Stomach (tissue), 9 donors: ENCODE results near the gene CAPN7. TPM values are rescaled to one million over a fixed set of nuclear protein-coding genes. Genes with fewer than 3 reads are reported as not detected.

Experiments
- DNase-seq, 2 donors: peaks; one replicate each; pipeline versions ENCODE4 v3.0.0 to v3.0.0-alpha.2; 2013 to 2019
- H3K27ac ChIP-seq, 5 donors: fragments of 200-600 bp in 4 of 5; sonication (generic) in 4 of 5; one replicate each; pipeline ENCODE4 v1.5.1; 2013 to 2019; ENCODE audit warnings: mild to moderate bottlenecking in 1 of 5, moderate library complexity in 1 of 5
- H3K27me3 ChIP-seq, 3 donors: fragments of 200-600 bp; sonication (generic); one replicate each; pipeline ENCODE4 v1.5.1; 2017 to 2019; ENCODE audit warnings: mixed run types in 1 of 3
- H3K36me3 ChIP-seq, 4 donors: fragments of 200-600 bp; sonication (generic); 1 replicate in 3 of 4; 2 replicates in 1 of 4; pipeline ENCODE4 v1.5.1; 2016 to 2019
- H3K4me1 ChIP-seq, 4 donors: fragments of 200-600 bp; sonication (generic); one replicate each; pipeline ENCODE4 v1.5.1; 2016 to 2019
- H3K4me3 ChIP-seq, 4 donors: fragments of 200-600 bp; sonication (generic) in 3 of 4; one replicate each; pipeline ENCODE4 v1.5.1; 2016 to 2019; ENCODE audit warnings: mild to moderate bottlenecking in 1 of 4
- H3K9me3 ChIP-seq, 4 donors: fragments of 200-600 bp; sonication (generic); one replicate each; pipeline ENCODE4 v1.5.1; 2016 to 2019
- CTCF ChIP-seq, 7 experiments: fragments of 450-650 bp in 4 of 7; fragments of 200-600 bp in 3 of 7; sonication (generic) in 3 of 7; IDR thresholded peaks; one replicate each; pipeline ENCODE4 v1.5.1; 2016 to 2019; ENCODE audit warnings: antibody characterized with exemption in 7 of 7, control low read depth in 2 of 7, mild to moderate bottlenecking in 1 of 7
- EP300 ChIP-seq: sonication (generic); formaldehyde crosslinking; IDR thresholded peaks from one replicate; pipeline ENCODE4 v1.6.1; 2017; ENCODE audit warnings: antibody characterized with exemption
- POLR2A ChIP-seq, 4 donors: fragments of 450-650 bp; IDR thresholded peaks; one replicate each; pipeline ENCODE4 v1.6.1; 2016; ENCODE audit warnings: antibody characterized with exemption in 4 of 4, control low read depth in 2 of 4, mild to moderate bottlenecking in 1 of 4, moderate library complexity in 1 of 4
- POLR2AphosphoS5 ChIP-seq, 3 donors: sonication (generic); formaldehyde crosslinking; IDR thresholded peaks; one replicate each; pipeline ENCODE4 v1.6.1; 2016; ENCODE audit warnings: antibody characterized with exemption in 3 of 3
- WGBS, 5 donors: extraction: QIAGEN DNeasy Blood & Tissue Kit in 3 of 5; methylation state at CpG; one replicate each; pipeline versions ENCODE4 v1.1.5 to v1.1.7; 2013 to 2018; 5-methylcytosine and 5-hydroxymethylcytosine counted together
- intact Hi-C: fragments of 100-400 bp; cut with DNase I; formaldehyde crosslinking; loops from one replicate; pipeline ENCODE4 v1.15.1; 2023; ENCODE audit warnings: low total_unique reads
- polyA plus RNA-seq, 3 donors: library from polyadenylated mRNA; stranded (reverse); fragments of 200-250 nt; gene quantifications; one replicate each; pipeline ENCODE4 v1.2.3, GENCODE V29; 2013
- total RNA-seq, 5 donors: library from RNA; depleted of rRNA; stranded (reverse); fragments of >200 nt; gene quantifications; one replicate each; pipeline versions ENCODE4 v1.1.0 to v1.2.3, GENCODE V29; 2014 to 2016
- donor health status: healthy with polysubstance abuse.
- donor health status: Bipolar disorder and iron deficiency.
- donor health status: healthy.

CAPN7 gene
- total and polyA plus RNA-seq, 8 donors, result 7.7 to 483 (median 75.0) TPM

DNA sequence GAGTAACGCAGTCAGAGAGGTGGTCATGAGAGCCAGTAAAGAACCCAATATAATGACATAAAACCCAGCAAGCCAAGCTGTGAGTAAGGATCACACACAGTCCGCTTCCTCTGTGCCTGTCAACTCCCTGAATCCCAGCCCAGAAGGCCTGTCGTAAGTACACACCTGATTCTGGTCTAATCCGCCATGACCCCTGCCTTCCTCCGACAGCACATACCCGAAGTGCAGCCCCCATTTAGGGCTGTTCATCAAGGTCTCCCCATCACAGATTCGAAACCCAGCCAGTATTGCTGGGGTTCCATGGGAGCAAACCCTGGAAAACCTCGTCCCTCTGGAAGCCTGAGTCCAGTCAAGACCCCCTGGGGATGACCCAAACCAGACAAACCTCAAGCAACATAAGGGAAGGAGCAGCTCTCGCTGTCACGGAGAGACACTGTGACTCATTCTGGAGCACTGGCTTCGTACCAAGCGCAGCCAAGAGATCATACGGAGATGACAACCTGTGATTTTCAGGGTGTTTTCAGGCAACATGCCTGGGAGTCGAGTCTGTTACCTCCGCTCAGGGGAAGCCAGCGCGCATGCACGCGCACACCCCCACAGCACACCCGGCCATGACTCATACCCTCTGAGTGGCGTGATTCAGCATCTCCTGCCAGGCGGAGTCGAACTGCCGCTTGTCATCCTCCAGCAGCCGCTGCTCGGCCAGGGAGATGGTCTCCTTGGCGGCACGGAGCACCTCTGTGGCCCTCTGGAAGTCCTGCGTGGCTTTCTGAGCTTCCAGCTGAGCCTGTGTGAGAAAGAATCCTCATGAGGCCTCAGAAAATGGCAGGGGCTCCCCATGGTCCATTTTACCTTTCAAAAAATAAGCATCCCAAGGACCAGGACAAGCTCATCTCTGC, 63.3 kb downstream of the CAPN7 start:
- no peak for TF ChIP-seq POLR2A (IDR thresholded peaks at IDR 0.05)
- TF ChIP-seq CTCF (IDR thresholded peaks at IDR 0.05), result no peak
- no peak for TF ChIP-seq EP300
- TF ChIP-seq POLR2AphosphoS5 (IDR thresholded peaks at IDR 0.05), result peak in 2 of 3 donors; percentile 38 to 46
- H3K27me3 ChIP-seq, result no peaks in the 10 kb centered on the region
- no peaks in the 10 kb centered on the region for H3K36me3 ChIP-seq
- H3K9me3 ChIP-seq, result no peaks in the 10 kb centered on the region
- 67 to 81% (median 75%) methylated on average over 21 to 29 of the region's 29 CpGs for WGBS, 5 donors
- H3K4me3 ChIP-seq, result peak overlapping the region in 1 of 4 donors; percentile 3
- intact Hi-C loops, result loop anchor here (5.0 kb wide), 2 partner anchors 63 to 108 kb away; partner anchors contain the start of gene SH3BP5
- DNase-seq, result peak; percentile 50 to 71
- H3K4me1 ChIP-seq, result peaks cover 4 to 61% (median 8%) of the 10 kb centered on the region in 4 donors
- H3K27ac ChIP-seq, result peak overlapping the region in 4 of 5 donors; percentile 58 to 78 (median 66)

DNA sequence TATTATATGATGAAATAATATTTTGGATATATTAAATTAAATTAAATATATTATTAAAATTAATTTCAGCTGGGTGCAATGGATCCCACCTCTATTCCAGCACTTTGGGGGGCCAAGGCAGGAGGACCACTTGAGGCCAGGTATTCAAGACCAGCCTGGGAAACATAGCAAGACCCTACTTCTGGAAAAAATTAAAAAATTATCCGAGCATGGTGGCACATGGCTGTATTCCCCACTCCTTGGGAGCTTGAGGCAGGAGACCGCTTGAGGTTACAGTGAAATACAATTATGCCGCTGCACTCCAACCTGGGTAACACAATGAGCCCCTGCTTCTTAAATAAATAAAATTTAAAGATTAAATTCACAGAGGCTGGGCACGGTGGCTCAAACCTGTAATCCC, 65.0 kb downstream of the CAPN7 start:
- no peak overlapping the region for H3K4me3 ChIP-seq
- peak overlapping the region in 2 of 5 donors; percentile 61 to 72 for H3K27ac ChIP-seq
- intact Hi-C loops, result no loop called here
- TF ChIP-seq POLR2A (IDR thresholded peaks at IDR 0.05) (no peak), POLR2AphosphoS5 (IDR thresholded peaks at IDR 0.05) (no peak), CTCF (IDR thresholded peaks at IDR 0.05) (no peak), EP300 (no peak)
- peaks cover 4 to 61% (median 8%) of the 10 kb centered on the region in 4 donors for H3K4me1 ChIP-seq
- DNase-seq, result no peak
- H3K27me3 ChIP-seq, result no peaks in the 10 kb centered on the region
- no peaks in the 10 kb centered on the region for H3K9me3 ChIP-seq
- 75 to 85% (median 80%) methylated on average over 4 of the region's 4 CpGs for WGBS, 5 donors
- H3K36me3 ChIP-seq, result no peaks in the 10 kb centered on the region

DNA sequence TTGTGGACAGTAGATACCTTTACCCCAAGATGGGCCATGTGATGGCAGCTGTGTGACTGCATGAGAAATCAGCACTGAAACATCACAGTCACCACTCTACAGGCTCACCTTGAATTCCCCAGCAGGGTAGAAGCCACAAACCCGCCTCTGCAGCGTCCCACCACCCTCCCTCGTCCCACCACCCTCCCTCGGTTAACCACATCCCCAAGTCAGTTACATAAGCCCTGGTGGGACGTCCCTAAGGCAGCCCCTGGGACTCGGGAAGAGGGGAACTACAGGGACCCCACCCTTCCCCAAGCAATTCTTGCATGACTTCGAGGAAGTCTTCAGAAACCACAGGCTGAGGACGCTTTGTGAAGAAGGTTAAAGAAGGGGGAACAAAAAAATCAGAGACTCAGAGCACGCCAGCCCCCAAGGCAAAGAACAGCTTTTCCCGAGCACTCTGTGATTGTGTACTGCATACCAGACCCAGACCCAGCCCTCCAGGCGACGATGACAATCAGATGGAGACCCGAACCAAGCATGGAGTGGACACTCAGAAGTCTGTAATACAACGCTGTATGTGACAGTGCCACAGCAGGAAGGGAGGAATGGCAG, 65.8 kb downstream of the CAPN7 start:
- WGBS, 5 donors, result 50 to 70% (median 61%) methylated on average over 14 of the region's 14 CpGs
- no peak for TF ChIP-seq EP300
- peak in 1 of 3 donors; percentile 48 for TF ChIP-seq POLR2AphosphoS5 (IDR thresholded peaks at IDR 0.05)
- Histone ChIP-seq H3K9me3 (no peaks in the 10 kb centered on the region), H3K27me3 (no peaks in the 10 kb centered on the region), H3K36me3 (no peaks in the 10 kb centered on the region), H3K4me3 (no peak overlapping the region), H3K4me1 (peaks cover 4 to 61% (median 8%) of the 10 kb centered on the region in 4 donors), H3K27ac (peak overlapping the region in 3 of 5 donors; percentile 56 to 72 (median 61))
- peak; percentile 47 to 69 for DNase-seq
- intact Hi-C loops, result no loop called here

GRCh38 chr3:15272426-15273196, 66.6 kb downstream of the CAPN7 start:
- H3K4me3 ChIP-seq, result no peak overlapping the region
- DNase-seq, result no peak
- H3K36me3 ChIP-seq, result no peaks in the 10 kb centered on the region
- peaks cover 4 to 59% (median 7%) of the 10 kb centered on the region in 4 donors for H3K4me1 ChIP-seq
- TF ChIP-seq EP300 (no peak), CTCF (IDR thresholded peaks at IDR 0.05) (no peak), POLR2AphosphoS5 (IDR thresholded peaks at IDR 0.05) (no peak), POLR2A (IDR thresholded peaks at IDR 0.05) (no peak)
- peak overlapping the region in 3 of 5 donors; percentile 56 to 72 (median 61) for H3K27ac ChIP-seq
- intact Hi-C loops, result no loop called here
- H3K9me3 ChIP-seq, result no peaks in the 10 kb centered on the region
- no peaks in the 10 kb centered on the region for H3K27me3 ChIP-seq
- WGBS, 5 donors, result 69 to 81% (median 76%) methylated on average over 7 of the region's 7 CpGs
